Measurements from ENCODE around the gene FNDC3B. TPM values are rescaled to one million over a fixed set of nuclear protein-coding genes. Genes with fewer than 3 reads are reported as not detected.

Gene FNDC3B
- total and polyA plus RNA-seq, 4 donors, result 23.3 to 74.2 (median 32.9) TPM

DNA sequence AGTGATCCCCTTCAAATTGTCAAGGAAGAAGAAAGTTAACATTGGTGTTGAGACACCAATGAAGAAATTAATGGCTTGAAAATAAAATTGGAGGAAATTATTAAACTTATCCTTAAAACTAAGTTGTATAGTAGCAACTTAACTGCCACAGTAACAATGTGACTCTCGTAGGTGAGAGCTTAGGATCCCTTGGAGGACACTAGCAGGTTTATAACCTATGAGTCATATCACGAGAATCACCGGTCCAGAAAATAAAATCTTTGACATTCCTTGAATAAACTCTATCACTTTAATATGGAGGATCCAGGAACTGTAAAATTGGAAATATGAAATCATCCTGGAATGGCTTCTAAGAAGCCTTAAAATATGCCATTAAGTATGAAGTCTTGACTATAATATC, 406.8 kb downstream of the FNDC3B start:
- no peaks in the 10 kb centered on the region for H3K36me3 ChIP-seq (ENCODE audit: control insufficient read depth in 4 of 4, insufficient read depth in 3 of 4, low read depth in 1 of 4, low read length in 3 of 4)
- DNase-seq (ENCODE audit: low spot score), result no peak
- H3K9ac ChIP-seq (ENCODE audit: low read depth in 1 of 2, low read length in 2 of 2), result no peak overlapping the region
- peaks cover 0 to 15% (median 11%) of the 10 kb centered on the region in 4 donors for H3K4me1 ChIP-seq (ENCODE audit: control insufficient read depth in 4 of 4, insufficient read depth in 4 of 4, low read length in 3 of 4)
- H3K4me3 ChIP-seq (ENCODE audit: low read depth in 1 of 3, low read length in 3 of 3), result no peak overlapping the region
- no peaks in the 10 kb centered on the region for H3K9me3 ChIP-seq (ENCODE audit: control insufficient read depth in 4 of 4, low read length in 3 of 4)
- H3K27me3 ChIP-seq (ENCODE audit: control insufficient read depth in 4 of 4, insufficient read depth in 4 of 4, low read length in 3 of 4), result peaks cover 0 to 17% (median 12%) of the 10 kb centered on the region in 4 donors
- TF ChIP-seq FOXA2 (IDR thresholded peaks at IDR 0.05) (no peak), CTCF (IDR thresholded peaks at IDR 0.05; ENCODE audit: low read depth, low read length, missing input control) (no peak), JUND (IDR thresholded peaks at IDR 0.05) (no peak), SP1 (IDR thresholded peaks at IDR 0.05) (no peak), HNF4A (conservative IDR thresholded peaks at IDR 0.05) (no peak), GABPA (IDR thresholded peaks at IDR 0.05 in 1 of 2, conservative IDR thresholded peaks at IDR 0.05 in 1 of 2) (no peak), EGR1 (IDR thresholded peaks at IDR 0.05; ENCODE audit: low read depth in 2 of 2) (no peak), NR2F2 (IDR thresholded peaks at IDR 0.05) (no peak), RXRA (IDR thresholded peaks at IDR 0.05) (no peak), HNF4G (IDR thresholded peaks at IDR 0.05) (no peak), YY1 (IDR thresholded peaks at IDR 0.05) (no peak), TAF1 (conservative IDR thresholded peaks at IDR 0.05) (no peak), FOXA1 (IDR thresholded peaks at IDR 0.05) (no peak)
- TF ChIP-seq, protein P1, sequence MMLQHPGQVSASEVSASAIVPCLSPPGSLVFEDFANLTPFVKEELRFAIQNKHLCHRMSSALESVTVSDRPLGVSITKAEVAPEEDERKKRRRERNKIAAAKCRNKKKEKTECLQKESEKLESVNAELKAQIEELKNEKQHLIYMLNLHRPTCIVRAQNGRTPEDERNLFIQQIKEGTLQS (IDR thresholded peaks at IDR 0.05), result no peak
- TF ChIP-seq, protein P2, sequence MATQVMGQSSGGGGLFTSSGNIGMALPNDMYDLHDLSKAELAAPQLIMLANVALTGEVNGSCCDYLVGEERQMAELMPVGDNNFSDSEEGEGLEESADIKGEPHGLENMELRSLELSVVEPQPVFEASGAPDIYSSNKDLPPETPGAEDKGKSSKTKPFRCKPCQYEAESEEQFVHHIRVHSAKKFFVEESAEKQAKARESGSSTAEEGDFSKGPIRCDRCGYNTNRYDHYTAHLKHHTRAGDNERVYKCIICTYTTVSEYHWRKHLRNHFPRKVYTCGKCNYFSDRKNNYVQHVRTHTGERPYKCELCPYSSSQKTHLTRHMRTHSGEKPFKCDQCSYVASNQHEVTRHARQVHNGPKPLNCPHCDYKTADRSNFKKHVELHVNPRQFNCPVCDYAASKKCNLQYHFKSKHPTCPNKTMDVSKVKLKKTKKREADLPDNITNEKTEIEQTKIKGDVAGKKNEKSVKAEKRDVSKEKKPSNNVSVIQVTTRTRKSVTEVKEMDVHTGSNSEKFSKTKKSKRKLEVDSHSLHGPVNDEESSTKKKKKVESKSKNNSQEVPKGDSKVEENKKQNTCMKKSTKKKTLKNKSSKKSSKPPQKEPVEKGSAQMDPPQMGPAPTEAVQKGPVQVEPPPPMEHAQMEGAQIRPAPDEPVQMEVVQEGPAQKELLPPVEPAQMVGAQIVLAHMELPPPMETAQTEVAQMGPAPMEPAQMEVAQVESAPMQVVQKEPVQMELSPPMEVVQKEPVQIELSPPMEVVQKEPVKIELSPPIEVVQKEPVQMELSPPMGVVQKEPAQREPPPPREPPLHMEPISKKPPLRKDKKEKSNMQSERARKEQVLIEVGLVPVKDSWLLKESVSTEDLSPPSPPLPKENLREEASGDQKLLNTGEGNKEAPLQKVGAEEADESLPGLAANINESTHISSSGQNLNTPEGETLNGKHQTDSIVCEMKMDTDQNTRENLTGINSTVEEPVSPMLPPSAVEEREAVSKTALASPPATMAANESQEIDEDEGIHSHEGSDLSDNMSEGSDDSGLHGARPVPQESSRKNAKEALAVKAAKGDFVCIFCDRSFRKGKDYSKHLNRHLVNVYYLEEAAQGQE (IDR thresholded peaks at IDR 0.05), result no peak
- TF ChIP-seq, protein P3, sequence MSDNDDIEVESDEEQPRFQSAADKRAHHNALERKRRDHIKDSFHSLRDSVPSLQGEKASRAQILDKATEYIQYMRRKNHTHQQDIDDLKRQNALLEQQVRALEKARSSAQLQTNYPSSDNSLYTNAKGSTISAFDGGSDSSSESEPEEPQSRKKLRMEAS (IDR thresholded peaks at IDR 0.05), result no peak
- TF ChIP-seq, protein P4, sequence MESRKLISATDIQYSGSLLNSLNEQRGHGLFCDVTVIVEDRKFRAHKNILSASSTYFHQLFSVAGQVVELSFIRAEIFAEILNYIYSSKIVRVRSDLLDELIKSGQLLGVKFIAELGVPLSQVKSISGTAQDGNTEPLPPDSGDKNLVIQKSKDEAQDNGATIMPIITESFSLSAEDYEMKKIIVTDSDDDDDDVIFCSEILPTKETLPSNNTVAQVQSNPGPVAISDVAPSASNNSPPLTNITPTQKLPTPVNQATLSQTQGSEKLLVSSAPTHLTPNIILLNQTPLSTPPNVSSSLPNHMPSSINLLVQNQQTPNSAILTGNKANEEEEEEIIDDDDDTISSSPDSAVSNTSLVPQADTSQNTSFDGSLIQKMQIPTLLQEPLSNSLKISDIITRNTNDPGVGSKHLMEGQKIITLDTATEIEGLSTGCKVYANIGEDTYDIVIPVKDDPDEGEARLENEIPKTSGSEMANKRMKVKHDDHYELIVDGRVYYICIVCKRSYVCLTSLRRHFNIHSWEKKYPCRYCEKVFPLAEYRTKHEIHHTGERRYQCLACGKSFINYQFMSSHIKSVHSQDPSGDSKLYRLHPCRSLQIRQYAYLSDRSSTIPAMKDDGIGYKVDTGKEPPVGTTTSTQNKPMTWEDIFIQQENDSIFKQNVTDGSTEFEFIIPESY (IDR thresholded peaks at IDR 0.05), result no peak
- no peak overlapping the region for H3K27ac ChIP-seq (ENCODE audit: low read depth in 1 of 2, low read length in 2 of 2)
- WGBS, result 76% methylated on average over 3 of the region's 3 CpGs

Measured in liver (tissue), 9 donors.